H9 (cell line): ENCODE results near the gene TENM4. TPM values are rescaled to one million over a fixed set of nuclear protein-coding genes. Genes with fewer than 3 reads are reported as not detected.

ENCODE experiments used
- DNase-seq: peaks from one replicate; pipeline ENCODE4 v3.0.0-alpha.2; 2017
- H2AFZ ChIP-seq: one replicate; pipeline ENCODE4 v1.6.1; 2013; ENCODE audit warnings: mild to moderate bottlenecking, low read length, control low read depth, moderate library complexity
- H2AK5ac ChIP-seq: 2 replicates; pipeline ENCODE4 v1.6.1; 2013; ENCODE audit warnings: low read length, control low read depth, mixed read lengths; ENCODE audit not compliant: insufficient read length
- H2BK120ac ChIP-seq: one replicate; pipeline ENCODE4 v1.6.1; 2013; ENCODE audit warnings: low read depth, mild to moderate bottlenecking, low read length, control low read depth, inconsistent platforms; ENCODE audit not compliant: poor library complexity, severe bottlenecking
- H2BK12ac ChIP-seq: 2 replicates; pipeline ENCODE4 v1.6.1; 2013; ENCODE audit warnings: low read length, control low read depth, mixed read lengths, low read depth; ENCODE audit not compliant: insufficient read length
- H2BK15ac ChIP-seq: 2 replicates; pipeline ENCODE4 v1.6.1; 2013; ENCODE audit warnings: low read depth, low read length, control low read depth
- H2BK20ac ChIP-seq: one replicate; pipeline ENCODE4 v1.6.1; 2013; ENCODE audit warnings: low read depth, mild to moderate bottlenecking, low read length, control low read depth, inconsistent platforms; ENCODE audit not compliant: poor library complexity, severe bottlenecking
- H2BK5ac ChIP-seq: 2 replicates; pipeline ENCODE4 v1.6.1; 2013; ENCODE audit warnings: low read length, control low read depth, mixed read lengths; ENCODE audit not compliant: insufficient read length
- H3K14ac ChIP-seq: 2 replicates; pipeline ENCODE4 v1.6.1; 2013; ENCODE audit warnings: low read length, control low read depth; ENCODE audit not compliant: insufficient read depth
- H3K18ac ChIP-seq: 2 replicates; pipeline ENCODE4 v1.6.1; 2013; ENCODE audit warnings: low read depth, mild to moderate bottlenecking, mixed read lengths, low read length, control low read depth; ENCODE audit not compliant: insufficient read length
- H3K23ac ChIP-seq: 2 replicates; pipeline ENCODE4 v1.6.1; 2013; ENCODE audit warnings: low read length, control low read depth, mixed read lengths, low read depth; ENCODE audit not compliant: insufficient read length
- H3K23me2 ChIP-seq: 2 replicates; pipeline ENCODE4 v1.6.1; 2013; ENCODE audit warnings: low read depth, mild to moderate bottlenecking, mixed read lengths, low read length, control low read depth; ENCODE audit not compliant: insufficient read length, poor library complexity, severe bottlenecking
- H3K27ac ChIP-seq: 2 replicates; pipeline ENCODE4 v1.5.1; 2013; ENCODE audit warnings: low read length, control low read depth, mixed read lengths, low read depth; ENCODE audit not compliant: insufficient read length
- H3K27me3 ChIP-seq: 2 replicates; pipeline ENCODE4 v1.6.1; 2013; ENCODE audit warnings: low read length, control low read depth, inconsistent platforms; ENCODE audit not compliant: insufficient read depth
- H3K4ac ChIP-seq: 2 replicates; pipeline ENCODE4 v1.6.1; 2013; ENCODE audit warnings: low read depth, mild to moderate bottlenecking, control low read depth, inconsistent platforms, low read length, moderate library complexity
- H3K4me1 ChIP-seq: 2 replicates; pipeline ENCODE4 v1.6.1; 2013; ENCODE audit warnings: low read length, control low read depth, inconsistent platforms; ENCODE audit not compliant: insufficient read depth
- H3K4me2 ChIP-seq: 2 replicates; pipeline ENCODE4 v1.6.1; 2013; ENCODE audit warnings: low read length, control low read depth, mixed read lengths; ENCODE audit not compliant: insufficient read length, insufficient read depth
- H3K56ac ChIP-seq: 2 replicates; pipeline ENCODE4 v1.6.1; 2013; ENCODE audit warnings: low read depth, mild to moderate bottlenecking, mixed read lengths, low read length, control low read depth; ENCODE audit not compliant: insufficient read length
- H3K79me1 ChIP-seq: 2 replicates; pipeline ENCODE4 v1.6.1; 2013; ENCODE audit warnings: low read depth, mild to moderate bottlenecking, moderate library complexity, low read length, control low read depth, inconsistent platforms; ENCODE audit not compliant: insufficient read depth, poor library complexity, severe bottlenecking
- H3K79me2 ChIP-seq: 2 replicates; pipeline ENCODE4 v1.6.1; 2013; ENCODE audit warnings: low read length, control low read depth, inconsistent platforms; ENCODE audit not compliant: insufficient read depth
- H3K9ac ChIP-seq: 2 replicates; pipeline ENCODE4 v1.6.1; 2013; ENCODE audit warnings: low read length, control low read depth, mixed read lengths; ENCODE audit not compliant: insufficient read length; ENCODE audit errors: extremely low read depth
- H3K9me3 ChIP-seq: one replicate; pipeline ENCODE4 v1.6.1; 2013; ENCODE audit warnings: low read depth, low read length, inconsistent platforms; ENCODE audit not compliant: control insufficient read depth
- H3T11ph ChIP-seq: one replicate; pipeline ENCODE4 v1.6.1; 2013; ENCODE audit warnings: mild to moderate bottlenecking, low read length, control low read depth, inconsistent platforms
- H4K20me1 ChIP-seq: one replicate; pipeline ENCODE4 v1.6.1; 2013; ENCODE audit not compliant: control insufficient read depth, insufficient read length, insufficient read depth
- H4K5ac ChIP-seq: 2 replicates; pipeline ENCODE4 v1.6.1; 2013; ENCODE audit warnings: low read depth, mild to moderate bottlenecking, mixed read lengths, low read length, control low read depth; ENCODE audit not compliant: insufficient read length
- H4K8ac ChIP-seq: replicated peaks from 2 replicates; pipeline ENCODE4 v1.6.1; 2013; ENCODE audit warnings: low read length, control low read depth, mixed read lengths, low read depth; ENCODE audit not compliant: insufficient read length
- H4K91ac ChIP-seq: 2 replicates; pipeline ENCODE4 v1.6.1; 2013; ENCODE audit warnings: low read depth, mild to moderate bottlenecking, moderate library complexity, mixed read lengths, low read length, control low read depth; ENCODE audit not compliant: insufficient read length
- H3K27ac Mint-ChIP-seq, 3 experiments: 2 replicates in 2 of 3; 3 replicates in 1 of 3; pipeline ENCODE4 v1.8.0; 2020 to 2021; ENCODE audit warnings: mixed read lengths in 3 of 3, mild to moderate bottlenecking in 1 of 3, moderate library complexity in 1 of 3
- H3K27me3 Mint-ChIP-seq: 2 replicates; pipeline ENCODE4 v1.8.0; 2021; ENCODE audit warnings: low read depth, mild to moderate bottlenecking, moderate library complexity, mixed read lengths
- H3K36me3 Mint-ChIP-seq, 3 experiments: 2 replicates in 2 of 3; 3 replicates in 1 of 3; pipeline ENCODE4 v1.8.0; 2020 to 2021; ENCODE audit warnings: low read depth in 3 of 3, mixed read lengths in 3 of 3; ENCODE audit not compliant: insufficient read depth in 1 of 3
- H3K4me1 Mint-ChIP-seq, 2 experiments: 2 replicates each; pipeline ENCODE4 v1.8.0; 2020; ENCODE audit warnings: mixed read lengths in 2 of 2
- H3K4me3 Mint-ChIP-seq, 2 experiments: 2 replicates in 1 of 2; 3 replicates in 1 of 2; pipeline ENCODE4 v1.8.0; 2020 to 2021; ENCODE audit warnings: mild to moderate bottlenecking in 2 of 2, mixed read lengths in 2 of 2, moderate library complexity in 1 of 2
- H3K9me3 Mint-ChIP-seq, 2 experiments: 2 replicates in 1 of 2; 3 replicates in 1 of 2; pipeline ENCODE4 v1.8.0; 2020; ENCODE audit warnings: mild to moderate bottlenecking in 2 of 2, mixed read lengths in 2 of 2, moderate library complexity in 1 of 2
- WGBS: extraction: QIAGEN DNeasy Blood & Tissue Kit; methylation state at CpG from one replicate; pipeline ENCODE4 v1.1.7; 2013; ENCODE audit warnings: missing lambda C conversion rate, low lambda C conversion rate, mixed read lengths; ENCODE audit not compliant: insufficient read length; ENCODE audit errors: extremely low coverage; 5-methylcytosine and 5-hydroxymethylcytosine counted together
- total RNA-seq: library from RNA; stranded (reverse); gene quantifications from 2 replicates; pipeline ENCODE4 v1.2.1, GENCODE V29; 2021
- TF ChIP-seq, protein P1 (sequence below): fragments of 200-600 bp; sonication (generic); conservative IDR thresholded peaks from 3 replicates; pipeline ENCODE4 v1.8.0; 2021; ENCODE audit warnings: antibody characterized with exemption, mild to moderate bottlenecking

The TENM4 gene
- total RNA-seq, 1 experiment from 2014 or later, result 4.6 TPM

GRCh38 chr11:79427126-79427525, 13.7 kb downstream of the TENM4 start:
- H3K27me3 ChIP-seq, result no peaks in the 10 kb centered on the region
- Mint-ChIP-seq H3K4me3 (no peak overlapping the region), H3K27ac (no peak overlapping the region), H3K4me1 (peaks cover 10 to 37% of the 10 kb centered on the region in 2 experiments), H3K9me3 (no peaks in the 10 kb centered on the region), H3K27me3 (peaks cover 18% of the 10 kb centered on the region), H3K36me3 (peaks cover 0 to 5% (median 4%) of the 10 kb centered on the region in 3 experiments; a peak in 3 of 7 replicates)
- no peak overlapping the region for H3K18ac ChIP-seq
- H3K79me2 ChIP-seq, result no peaks in the 10 kb centered on the region
- H2AK5ac ChIP-seq, result no peak overlapping the region
- no peak overlapping the region for H2AFZ ChIP-seq
- no peak overlapping the region for H2BK12ac ChIP-seq
- H4K20me1 ChIP-seq, result no peaks in the 10 kb centered on the region
- no peak overlapping the region for H2BK15ac ChIP-seq
- no peak overlapping the region for H4K5ac ChIP-seq
- H4K91ac ChIP-seq, result no peak overlapping the region
- H3K23ac ChIP-seq, result no peak overlapping the region
- no peak overlapping the region for H3K9ac ChIP-seq
- H3K4ac ChIP-seq, result no peak overlapping the region
- no peaks in the 10 kb centered on the region for H3K23me2 ChIP-seq
- H3K4me1 ChIP-seq, result no peaks in the 10 kb centered on the region
- no peaks in the 10 kb centered on the region for H3K9me3 ChIP-seq
- WGBS, result 100% methylated on average over 3 of the region's 4 CpGs
- no peaks in the 10 kb centered on the region for H3K79me1 ChIP-seq
- no peak overlapping the region for H2BK5ac ChIP-seq
- H3K56ac ChIP-seq, result no peak overlapping the region
- no peak overlapping the region for H3K4me2 ChIP-seq
- H3T11ph ChIP-seq, result no peak overlapping the region
- no peak overlapping the region for H2BK20ac ChIP-seq
- no peak for DNase-seq
- no peak overlapping the region for H2BK120ac ChIP-seq
- no peak overlapping the region for H3K14ac ChIP-seq
- TF ChIP-seq, protein P1, sequence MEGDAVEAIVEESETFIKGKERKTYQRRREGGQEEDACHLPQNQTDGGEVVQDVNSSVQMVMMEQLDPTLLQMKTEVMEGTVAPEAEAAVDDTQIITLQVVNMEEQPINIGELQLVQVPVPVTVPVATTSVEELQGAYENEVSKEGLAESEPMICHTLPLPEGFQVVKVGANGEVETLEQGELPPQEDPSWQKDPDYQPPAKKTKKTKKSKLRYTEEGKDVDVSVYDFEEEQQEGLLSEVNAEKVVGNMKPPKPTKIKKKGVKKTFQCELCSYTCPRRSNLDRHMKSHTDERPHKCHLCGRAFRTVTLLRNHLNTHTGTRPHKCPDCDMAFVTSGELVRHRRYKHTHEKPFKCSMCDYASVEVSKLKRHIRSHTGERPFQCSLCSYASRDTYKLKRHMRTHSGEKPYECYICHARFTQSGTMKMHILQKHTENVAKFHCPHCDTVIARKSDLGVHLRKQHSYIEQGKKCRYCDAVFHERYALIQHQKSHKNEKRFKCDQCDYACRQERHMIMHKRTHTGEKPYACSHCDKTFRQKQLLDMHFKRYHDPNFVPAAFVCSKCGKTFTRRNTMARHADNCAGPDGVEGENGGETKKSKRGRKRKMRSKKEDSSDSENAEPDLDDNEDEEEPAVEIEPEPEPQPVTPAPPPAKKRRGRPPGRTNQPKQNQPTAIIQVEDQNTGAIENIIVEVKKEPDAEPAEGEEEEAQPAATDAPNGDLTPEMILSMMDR, result no peak
- no peak overlapping the region for H4K8ac ChIP-seq
- no peak overlapping the region for H3K27ac ChIP-seq
